ENCODE data around the gene LAMA2. TPM values are rescaled to one million over a fixed set of nuclear protein-coding genes. Genes with fewer than 3 reads are reported as not detected.

Gene LAMA2
- total and polyA plus RNA-seq, 2 donors from 2014 or later, result 2.2 to 20.8 TPM

DNA sequence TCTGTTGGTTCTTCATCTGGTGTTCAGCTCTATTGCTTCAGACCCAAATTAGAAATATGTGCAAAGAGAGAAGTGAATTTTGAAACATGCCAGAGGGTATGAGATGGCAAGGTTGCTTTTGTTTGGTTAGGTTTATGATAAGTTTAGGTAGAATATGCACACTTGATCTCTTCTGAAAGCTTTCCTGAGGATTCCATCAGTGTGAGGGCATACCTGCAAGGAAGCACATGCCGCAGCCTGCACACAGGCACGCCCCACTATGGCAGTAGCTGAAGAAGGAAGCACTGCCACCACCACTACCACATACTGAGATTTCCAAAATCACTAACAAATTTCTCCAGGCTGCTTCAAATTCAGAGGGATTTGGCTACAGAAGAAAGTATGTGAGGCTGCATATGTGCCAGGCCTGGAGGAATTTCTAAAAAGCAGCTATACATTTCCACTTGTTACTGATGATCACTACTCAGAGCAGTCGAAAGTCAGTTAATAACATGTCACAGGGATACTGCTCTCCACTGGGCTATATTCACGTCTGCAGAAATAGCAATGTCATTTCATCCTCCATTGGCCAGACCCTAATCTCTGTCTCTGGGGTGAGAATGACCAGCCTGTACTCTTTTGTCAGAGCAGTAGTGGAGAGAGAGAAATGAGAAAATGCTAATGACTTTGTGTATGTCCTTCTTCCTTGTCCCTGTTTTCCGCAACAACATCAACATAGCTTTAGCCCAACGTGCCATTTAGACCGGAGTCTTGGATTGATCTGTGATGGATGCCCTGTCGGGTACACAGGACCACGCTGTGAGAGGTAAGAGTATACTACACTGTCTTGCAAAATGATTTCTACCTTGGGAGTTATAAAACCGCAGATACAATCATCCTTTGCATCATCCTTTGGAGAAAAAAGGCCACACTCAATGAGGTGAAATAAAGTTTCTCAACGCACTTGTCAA is 396.7 kb downstream of the LAMA2 start:
- Histone ChIP-seq H3K9me3 (ENCODE audit: control insufficient read depth in 2 of 3, insufficient read depth in 1 of 3, low read length in 3 of 3) (no peaks in the 10 kb centered on the region), H3K27me3 (ENCODE audit: control insufficient read depth, insufficient read depth, low read length) (no peaks in the 10 kb centered on the region), H3K4me1 (ENCODE audit: control insufficient read depth in 2 of 3, insufficient read depth in 2 of 3, low read depth in 1 of 3, low read length in 3 of 3) (no peaks in the 10 kb centered on the region), H3K4me3 (ENCODE audit: low read length in 3 of 3) (no peak overlapping the region), H3K27ac (ENCODE audit: low read depth in 2 of 2, low read length in 2 of 2) (no peak overlapping the region), H3K9ac (ENCODE audit: low read length in 3 of 3) (no peak overlapping the region), H3K36me3 (ENCODE audit: control insufficient read depth in 2 of 3, insufficient read depth in 3 of 3, low read length in 3 of 3) (no peaks in the 10 kb centered on the region)
- peak in 2 of 5 donors; percentile 7 to 10 for DNase-seq
- intact Hi-C loops (cut with DNase I), result no loop called here
- FAIRE-seq, result no peak
- TF ChIP-seq CTCF (IDR thresholded peaks at IDR 0.05; ENCODE audit: borderline replicate concordance, extremely low read depth, insufficient read depth), result no peak

DNA sequence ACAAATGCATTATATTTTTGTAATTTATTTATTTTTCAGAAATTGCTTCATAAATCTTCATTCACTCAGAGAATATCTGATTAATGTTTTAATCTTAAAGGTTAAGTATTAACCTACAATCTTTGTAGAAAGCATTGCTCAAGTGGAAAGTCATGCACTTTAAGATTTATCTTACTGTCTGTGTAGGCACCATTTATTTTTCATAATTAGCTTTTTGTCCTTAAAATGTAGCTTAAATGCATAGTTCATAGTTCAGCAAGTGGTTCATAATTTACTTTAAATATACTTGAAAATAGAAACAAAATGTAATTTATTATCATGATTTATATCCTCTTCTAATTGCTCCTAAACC is 397.3 kb downstream of the LAMA2 start:
- H3K36me3 ChIP-seq (ENCODE audit: control insufficient read depth in 2 of 3, insufficient read depth in 3 of 3, low read length in 3 of 3), result no peaks in the 10 kb centered on the region
- intact Hi-C loops (cut with DNase I), result no loop called here
- DNase-seq (peak in 1 of 5 donors; percentile 26), FAIRE-seq (peak; percentile 27)
- H3K4me1 ChIP-seq (ENCODE audit: control insufficient read depth in 2 of 3, insufficient read depth in 2 of 3, low read depth in 1 of 3, low read length in 3 of 3), result no peaks in the 10 kb centered on the region
- TF ChIP-seq CTCF (IDR thresholded peaks at IDR 0.05; ENCODE audit: borderline replicate concordance, extremely low read depth, insufficient read depth), result no peak
- no peak overlapping the region for H3K4me3 ChIP-seq (ENCODE audit: low read length in 3 of 3)
- no peak overlapping the region for H3K9ac ChIP-seq (ENCODE audit: low read length in 3 of 3)
- no peak overlapping the region for H3K27ac ChIP-seq (ENCODE audit: low read depth in 2 of 2, low read length in 2 of 2)
- no peaks in the 10 kb centered on the region for H3K9me3 ChIP-seq (ENCODE audit: control insufficient read depth in 2 of 3, insufficient read depth in 1 of 3, low read length in 3 of 3)
- H3K27me3 ChIP-seq (ENCODE audit: control insufficient read depth, insufficient read depth, low read length), result no peaks in the 10 kb centered on the region

- no peaks in the 10 kb centered on the region for H3K27me3 ChIP-seq (ENCODE audit: control insufficient read depth, insufficient read depth, low read length)
- H3K9ac ChIP-seq (ENCODE audit: low read length in 3 of 3), result no peak overlapping the region
- FAIRE-seq (no peak), DNase-seq (peak in 2 of 5 donors; percentile 26 to 64)
- H3K27ac ChIP-seq (ENCODE audit: low read depth in 2 of 2, low read length in 2 of 2), result no peak overlapping the region
- TF ChIP-seq CTCF (IDR thresholded peaks at IDR 0.05; ENCODE audit: borderline replicate concordance, extremely low read depth, insufficient read depth), result no peak
- no peaks in the 10 kb centered on the region for H3K4me1 ChIP-seq (ENCODE audit: control insufficient read depth in 2 of 3, insufficient read depth in 2 of 3, low read depth in 1 of 3, low read length in 3 of 3)
- intact Hi-C loops (cut with DNase I), result no loop called here
- no peaks in the 10 kb centered on the region for H3K36me3 ChIP-seq (ENCODE audit: control insufficient read depth in 2 of 3, insufficient read depth in 3 of 3, low read length in 3 of 3)
- no peaks in the 10 kb centered on the region for H3K9me3 ChIP-seq (ENCODE audit: control insufficient read depth in 2 of 3, insufficient read depth in 1 of 3, low read length in 3 of 3)
- no peak overlapping the region for H3K4me3 ChIP-seq (ENCODE audit: low read length in 3 of 3)
These were observed 397.8 kb downstream of the LAMA2 start for GRCh38 chr6:129280749-129281148.

Measured in kidney (tissue), 14 donors.